HG02885 (cell line): Measurements from ENCODE around the gene KIF3A.
A peak's percentile ranks its signal among the peaks of the same experiment; 100 is the strongest.

Experiments
- ATAC-seq: cut with Tn5 transposase; IDR thresholded peaks from one replicate; pipeline ENCODE4 v1.9.1; 2021; ENCODE audit warnings: mild to moderate bottlenecking; ENCODE audit not compliant: unreplicated experiment, poor library complexity

The KIF3A gene

GRCh38 chr5:132754947-132755346 is 17.6 kb upstream of the KIF3A start:
- ATAC-seq: no peak

GRCh38 chr5:132754111-132754510 is 16.8 kb upstream of the KIF3A start:
- no peak for ATAC-seq

DNA sequence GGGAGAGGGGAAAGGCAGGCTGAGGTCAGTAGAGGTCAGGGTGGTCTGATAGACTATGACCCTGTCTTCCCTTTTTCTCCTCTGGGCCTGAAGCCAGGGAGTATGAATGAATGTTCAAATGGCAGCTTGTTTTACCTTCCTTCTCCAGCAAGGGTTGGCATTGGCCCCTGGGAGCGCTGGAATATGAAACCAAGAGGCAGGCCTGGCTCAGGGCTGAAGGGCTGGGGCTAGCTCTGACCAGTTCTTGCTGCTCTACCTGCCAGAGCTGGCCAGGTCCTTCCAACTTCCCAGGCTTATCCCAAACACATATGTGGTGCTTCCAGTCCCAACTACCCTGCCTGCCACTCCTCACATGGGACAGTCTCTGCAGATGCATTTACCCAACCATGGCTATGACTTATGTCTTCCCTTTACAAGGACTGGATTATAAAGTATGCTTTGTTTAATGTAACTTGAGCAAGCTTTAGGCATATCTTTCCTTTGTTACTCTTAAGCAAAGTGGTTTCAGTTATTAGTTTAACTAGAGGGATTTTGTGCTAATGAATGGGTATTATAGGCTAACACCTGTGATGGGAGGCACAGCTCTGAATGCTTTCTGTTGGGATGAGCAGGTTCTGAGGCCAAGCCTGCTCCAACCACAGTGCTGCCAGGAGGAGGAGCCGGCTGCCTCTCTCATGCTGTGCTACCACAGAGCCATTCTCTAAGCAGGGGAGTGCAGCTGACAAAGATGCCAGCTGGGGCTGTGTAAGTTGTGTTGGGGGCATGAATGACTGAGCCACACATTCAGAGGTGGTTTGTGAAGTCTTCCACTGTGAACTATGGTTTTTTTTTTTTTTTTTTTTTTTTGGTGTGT is 16.0 kb upstream of the KIF3A start:
- no peak for ATAC-seq

DNA sequence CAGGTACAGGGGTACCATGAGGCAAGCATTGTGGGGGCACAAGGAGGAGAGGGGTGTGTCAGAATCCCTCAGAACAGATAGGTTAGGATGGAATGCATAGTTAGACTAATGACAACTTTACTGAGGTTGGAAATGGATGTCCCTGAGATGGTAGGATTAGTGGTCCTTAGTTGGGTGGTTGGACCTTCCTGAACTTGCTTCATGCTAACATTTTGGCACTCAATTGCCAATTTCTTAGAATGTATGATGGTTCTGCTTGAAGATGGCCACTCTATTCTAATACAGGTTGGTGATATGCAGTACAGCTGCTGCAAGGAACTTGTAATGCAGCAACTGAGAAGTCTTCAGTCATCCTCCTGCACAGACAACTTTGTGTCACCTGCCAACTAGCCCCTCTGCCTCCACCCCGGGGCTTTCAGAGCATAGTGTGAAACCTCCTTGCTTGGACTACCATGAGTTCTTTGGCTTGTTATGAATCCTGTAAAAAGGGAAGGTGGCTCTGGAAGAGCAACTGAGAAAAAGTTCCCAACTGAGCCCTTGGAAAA is 15.3 kb upstream of the KIF3A start:
- no peak for ATAC-seq

DNA sequence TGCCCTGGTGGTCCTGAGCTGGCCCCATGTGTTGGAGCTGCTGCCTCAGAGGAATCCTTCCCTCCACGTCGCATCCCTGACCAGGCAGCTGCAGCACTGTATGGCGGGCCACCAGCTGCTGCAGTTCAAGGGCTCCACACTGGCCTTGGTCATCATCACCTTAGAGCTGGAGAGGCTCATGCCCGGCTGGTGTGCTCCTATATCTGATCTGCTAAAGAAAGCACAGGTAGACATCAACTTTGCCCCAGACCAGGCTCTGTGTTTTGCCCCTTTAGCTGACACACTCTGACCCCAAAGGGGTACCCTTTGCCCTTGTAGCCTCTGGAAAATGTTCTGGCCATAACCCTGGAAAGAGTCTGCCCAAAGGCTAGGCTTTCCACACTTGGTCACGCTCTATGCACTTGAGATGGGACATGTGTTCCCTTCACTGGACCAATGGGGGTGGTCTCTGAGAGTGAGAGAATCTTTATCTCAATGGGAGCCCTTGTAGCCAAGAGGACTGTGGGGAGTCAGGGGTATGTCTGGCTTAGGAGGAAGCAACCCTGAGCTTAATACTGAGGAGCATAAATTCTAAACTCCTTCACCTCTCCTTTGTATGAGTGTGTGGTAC is 14.7 kb upstream of the KIF3A start:
- ATAC-seq: no peak

GRCh38 chr5:132751444-132751843 is 14.1 kb upstream of the KIF3A start:
- peak; percentile 41 for ATAC-seq

DNA sequence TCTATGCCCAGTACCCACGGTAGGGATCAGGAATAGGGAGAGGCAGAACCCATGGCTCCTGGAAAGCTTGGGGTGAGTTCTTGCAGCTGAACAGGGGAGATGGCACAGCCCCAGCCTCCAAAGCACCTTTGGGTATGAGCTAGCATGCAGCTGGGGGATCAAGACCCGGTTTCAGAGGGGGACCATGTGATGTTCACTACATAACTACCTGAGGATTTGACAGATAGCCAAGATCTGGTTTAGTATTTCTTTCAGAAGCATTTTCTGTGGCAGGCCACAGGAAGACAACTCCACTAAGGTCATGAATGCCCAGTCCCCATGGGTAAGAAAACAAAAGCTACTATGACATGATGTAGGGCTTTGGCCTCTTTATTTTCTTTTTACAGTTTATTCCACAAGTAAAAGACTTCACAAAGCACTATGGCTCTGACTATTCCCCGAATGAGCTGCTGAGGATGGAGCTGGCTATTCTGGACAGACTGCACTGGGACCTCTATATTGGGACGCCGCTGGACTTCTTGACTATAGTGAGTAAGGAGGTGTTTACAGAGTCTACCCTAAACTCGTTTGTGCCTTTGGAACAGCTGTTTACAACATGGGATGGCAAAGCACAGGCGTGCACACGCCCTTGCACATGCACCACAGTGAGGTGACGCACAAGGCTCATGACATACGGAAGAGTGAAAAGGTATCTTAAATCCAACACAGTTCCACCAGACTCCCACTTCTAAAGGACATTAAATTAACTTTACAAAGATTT is 13.3 kb upstream of the KIF3A start:
- peak; percentile 32 for ATAC-seq

- no peak for ATAC-seq
These were observed 12.2 kb upstream of the KIF3A start for GRCh38 chr5:132749506-132749905.

DNA sequence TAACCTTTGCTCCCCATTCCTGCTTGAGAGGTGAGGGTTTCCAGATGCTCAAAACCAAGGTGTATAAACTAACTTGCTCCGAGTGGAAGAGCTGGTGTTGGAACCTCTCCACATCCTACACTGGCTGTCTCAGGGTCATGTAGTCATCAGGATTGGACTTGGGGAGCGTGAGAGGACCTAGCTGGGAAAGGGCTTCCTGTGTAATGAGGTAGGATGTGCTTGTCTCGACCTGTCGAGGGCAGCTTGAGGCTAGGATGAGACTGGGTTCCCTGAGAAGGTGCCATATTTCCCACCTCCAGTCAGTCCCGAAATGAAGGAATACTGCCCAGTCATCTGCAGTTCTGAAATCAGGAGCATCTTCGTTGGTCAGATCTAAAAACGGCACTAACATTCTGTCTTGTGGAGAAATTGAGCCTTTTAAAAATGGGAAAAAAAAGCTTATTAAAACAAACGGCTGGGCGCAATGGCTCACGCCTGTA is 11.2 kb upstream of the KIF3A start:
- no peak for ATAC-seq

- peak; percentile 22 for ATAC-seq
These were observed 10.5 kb upstream of the KIF3A start for GRCh38 chr5:132747616-132748440.

DNA sequence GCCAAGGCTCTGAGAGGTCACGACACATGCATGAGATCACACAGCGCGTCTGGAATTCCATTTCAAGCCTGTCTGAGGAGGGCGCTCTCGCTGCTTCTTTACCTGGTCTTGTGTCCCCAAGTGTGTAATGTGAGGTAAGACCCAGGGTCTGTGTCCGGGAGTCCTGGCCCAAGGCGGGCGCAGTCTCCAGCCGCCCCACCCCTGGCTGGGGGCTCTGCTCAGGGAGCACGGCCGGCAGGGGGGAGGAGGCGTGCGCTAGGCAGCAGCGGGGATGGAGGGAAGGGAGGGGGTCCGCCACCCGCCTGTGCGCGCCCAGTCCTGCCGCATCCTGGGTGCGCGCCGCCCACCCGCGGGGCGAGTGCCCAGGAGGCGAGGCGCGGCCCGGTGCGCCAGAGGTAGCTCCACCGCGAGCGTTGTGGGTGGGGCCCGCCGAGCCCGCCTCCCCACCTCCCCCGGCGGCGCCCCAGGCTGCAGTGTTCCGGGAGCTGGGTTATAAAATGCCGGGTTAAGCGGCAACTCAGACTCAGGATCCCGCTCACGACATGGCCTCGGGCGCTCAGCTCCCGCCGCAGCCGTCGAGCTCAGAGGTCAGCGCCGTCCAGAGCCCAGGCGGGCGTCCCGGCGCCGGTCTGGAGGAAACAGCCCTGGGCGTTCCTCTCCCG is 9.7 kb upstream of the KIF3A start, which contains the start of gene CCNI2:
Gene CCNI2 (plus strand): TSS at position 473 of the 662 bp plus-strand sequence. CDS start 70 bp downstream, at position 543.
- ATAC-seq: peak; percentile 58

- no peak for ATAC-seq
These were observed 9.2 kb upstream of the KIF3A start for GRCh38 chr5:132746592-132746953.

DNA sequence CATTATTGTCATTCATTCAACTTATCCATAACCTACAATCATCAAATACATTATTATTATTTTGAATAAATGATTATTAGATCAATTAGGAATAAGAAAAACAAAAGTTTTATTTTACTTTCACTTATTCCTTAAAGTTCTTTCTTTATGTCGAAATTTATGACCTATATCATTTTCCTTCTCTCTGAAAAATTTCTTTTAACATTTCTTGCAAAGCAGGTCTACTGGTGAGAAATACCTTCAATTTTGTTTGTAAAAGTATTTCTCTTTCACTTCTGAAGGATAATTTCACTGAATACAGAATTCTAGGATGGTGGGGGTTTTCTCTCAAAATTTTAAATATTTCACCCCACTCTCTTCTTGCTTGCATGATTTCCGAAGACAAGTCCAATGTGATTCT is 7.3 kb upstream of the KIF3A start:
- no peak for ATAC-seq

GRCh38 chr5:132742626-132743025 is 5.3 kb upstream of the KIF3A start:
- no peak for ATAC-seq

GRCh38 chr5:132742158-132742557 is 4.8 kb upstream of the KIF3A start:
- no peak for ATAC-seq

- no peak for ATAC-seq
These were observed 1.9 kb upstream of the KIF3A start for GRCh38 chr5:132739232-132739631.

GRCh38 chr5:132737982-132738681 is 786 bp upstream of the KIF3A start:
- no peak for ATAC-seq

- no peak for ATAC-seq
These were observed 2.7 kb downstream of the KIF3A start for GRCh38 chr5:132734687-132735086.
